Measurements from ENCODE around the gene DNAAF5.
"Not testable (repeated sequence)": the region's sequence is repeated elsewhere in the genome, so short reads cannot be mapped to it uniquely, and the experiment has no call there.

DNAAF5 gene

GRCh38 chr7:781936-782529 lies 55.5 kb downstream of the DNAAF5 start:
- DNase-seq (ENCODE audit: low read depth, low spot score): no peak

GRCh38 chr7:782718-783449 lies 56.4 kb downstream of the DNAAF5 start:
- no peak for DNase-seq (ENCODE audit: low read depth, low spot score)

GRCh38 chr7:783556-784490 lies 57.3 kb downstream of the DNAAF5 start:
- DNase-seq (ENCODE audit: low read depth, low spot score): no peak

- no peak for DNase-seq (ENCODE audit: low read depth, low spot score)
Observed at GRCh38 chr7:784971-785370, 58.5 kb downstream of the DNAAF5 start.

GRCh38 chr7:785416-785815 lies 58.9 kb downstream of the DNAAF5 start:
- no peak for DNase-seq (ENCODE audit: low read depth, low spot score)

- peak; percentile 61 for DNase-seq (ENCODE audit: low read depth, low spot score)
Observed at GRCh38 chr7:786472-787255, 60.2 kb downstream of the DNAAF5 start.

- no peak for DNase-seq (ENCODE audit: low read depth, low spot score)
Observed at GRCh38 chr7:787332-788240, 61.1 kb downstream of the DNAAF5 start.

GRCh38 chr7:791519-791918 lies 65.0 kb downstream of the DNAAF5 start:
- no peak for DNase-seq (ENCODE audit: low read depth, low spot score)

GRCh38 chr7:794207-794606 lies 67.7 kb downstream of the DNAAF5 start:
- no peak for DNase-seq (ENCODE audit: low read depth, low spot score)

GRCh38 chr7:794671-795329 lies 68.3 kb downstream of the DNAAF5 start:
- DNase-seq (ENCODE audit: low read depth, low spot score): no peak

GRCh38 chr7:796434-797169 lies 70.1 kb downstream of the DNAAF5 start:
- DNase-seq (ENCODE audit: low read depth, low spot score): not testable (repeated sequence)

GRCh38 chr7:798921-799470 lies 72.5 kb downstream of the DNAAF5 start:
- DNase-seq (ENCODE audit: low read depth, low spot score): no peak

- no peak for DNase-seq (ENCODE audit: low read depth, low spot score)
Observed at GRCh38 chr7:800692-801091, 74.2 kb downstream of the DNAAF5 start.

- not testable (repeated sequence) for DNase-seq (ENCODE audit: low read depth, low spot score)
Observed at GRCh38 chr7:801351-801750, 74.9 kb downstream of the DNAAF5 start.

GRCh38 chr7:801940-802381 lies 75.5 kb downstream of the DNAAF5 start:
- no peak for DNase-seq (ENCODE audit: low read depth, low spot score)

GRCh38 chr7:802500-803242 lies 76.2 kb downstream of the DNAAF5 start:
- no peak for DNase-seq (ENCODE audit: low read depth, low spot score)

- no peak for DNase-seq (ENCODE audit: low read depth, low spot score)
Observed at GRCh38 chr7:803243-803635, 76.7 kb downstream of the DNAAF5 start.

GRCh38 chr7:803796-804195 lies 77.3 kb downstream of the DNAAF5 start:
- DNase-seq (ENCODE audit: low read depth, low spot score): not testable (repeated sequence)
